GM12878 (cell line): ENCODE measurements around the gene BARHL1.

Experiments
- EGR1 ChIP-seq, 2 experiments: IDR thresholded peaks; 1 replicate in 1 of 2; 2 replicates in 1 of 2; pipeline ENCODE4 v1.6.1; 2011 to 2012; ENCODE audit warnings: low read depth in 2 of 2, low read length in 2 of 2, borderline replicate concordance in 1 of 2, mild to moderate bottlenecking in 1 of 2, moderate library complexity in 1 of 2
- EZH2 ChIP-seq: IDR thresholded peaks from 2 replicates; pipeline ENCODE4 v1.6.1; 2012; ENCODE audit warnings: low read depth, mild to moderate bottlenecking, control low read depth, inconsistent platforms, low read length, borderline replicate concordance; ENCODE audit not compliant: control insufficient read depth
- POLR2A ChIP-seq: IDR thresholded peaks from 2 replicates; pipeline ENCODE4 v1.6.1; 2011; ENCODE audit warnings: low read depth, mild to moderate bottlenecking, low read length
- RFX5 ChIP-seq: IDR thresholded peaks from 2 replicates; pipeline ENCODE4 v1.6.1; 2011; ENCODE audit warnings: low read depth, low read length, improper control_type of control experiment
- SIN3A ChIP-seq: IDR thresholded peaks from 2 replicates; pipeline ENCODE4 v1.6.1; 2012; ENCODE audit warnings: low read depth, low read length, improper control_type of control experiment
- SP1 ChIP-seq: IDR thresholded peaks from one replicate; pipeline ENCODE4 v1.6.1; 2011; ENCODE audit warnings: low read depth, low read length
- YY1 ChIP-seq: IDR thresholded peaks from 2 replicates; pipeline ENCODE4 v1.6.1; 2011; ENCODE audit warnings: low read depth, mild to moderate bottlenecking, low read length
- TF ChIP-seq, protein P1 (sequence below), 3 experiments: IDR thresholded peaks in 2 of 3; conservative IDR thresholded peaks in 1 of 3; 2 replicates each; pipeline ENCODE4 v1.5.1; 2011; ENCODE audit warnings: low read depth in 3 of 3, low read length in 3 of 3, mild to moderate bottlenecking in 3 of 3, control low read depth in 2 of 3, moderate library complexity in 2 of 3, inconsistent platforms in 1 of 3, mixed read lengths in 1 of 3; ENCODE audit not compliant: control insufficient read depth in 2 of 3, insufficient read depth in 1 of 3; ENCODE audit errors: extremely low read depth in 1 of 3
- TF ChIP-seq, protein P2 (sequence below): IDR thresholded peaks from 2 replicates; pipeline ENCODE4 v1.6.1; 2012; ENCODE audit warnings: low read depth, low read length, improper control_type of control experiment

DNA sequence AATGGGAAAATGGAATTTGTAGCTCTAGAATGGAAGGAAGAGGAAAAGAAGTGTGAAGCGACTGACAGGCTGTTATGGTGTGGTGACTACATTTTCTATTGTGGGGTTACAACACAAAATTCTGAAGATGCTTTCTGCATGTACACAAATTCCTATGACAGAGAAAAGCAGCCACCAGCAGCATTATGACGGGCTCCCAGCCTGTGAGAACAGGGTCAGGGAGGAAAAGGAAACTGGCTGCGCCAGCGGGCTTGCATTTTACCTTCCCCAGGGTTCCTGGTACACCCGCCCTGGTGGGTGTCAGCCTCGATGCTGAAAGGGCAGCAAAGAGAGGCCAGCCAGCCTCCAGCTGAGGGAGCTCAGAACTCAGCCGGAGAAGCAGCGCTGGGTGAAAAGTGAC lies 46.3 kb downstream of the BARHL1 start:
- TF ChIP-seq EZH2 (no peak), POLR2A (no peak), EGR1 (IDR thresholded peaks at IDR 0.05; ENCODE audit: borderline replicate concordance in 1 of 2, low read depth in 2 of 2, low read length in 2 of 2) (no peak), SP1 (no peak), YY1 (no peak), SIN3A (no peak), RFX5 (no peak)
- TF ChIP-seq, protein P1, sequence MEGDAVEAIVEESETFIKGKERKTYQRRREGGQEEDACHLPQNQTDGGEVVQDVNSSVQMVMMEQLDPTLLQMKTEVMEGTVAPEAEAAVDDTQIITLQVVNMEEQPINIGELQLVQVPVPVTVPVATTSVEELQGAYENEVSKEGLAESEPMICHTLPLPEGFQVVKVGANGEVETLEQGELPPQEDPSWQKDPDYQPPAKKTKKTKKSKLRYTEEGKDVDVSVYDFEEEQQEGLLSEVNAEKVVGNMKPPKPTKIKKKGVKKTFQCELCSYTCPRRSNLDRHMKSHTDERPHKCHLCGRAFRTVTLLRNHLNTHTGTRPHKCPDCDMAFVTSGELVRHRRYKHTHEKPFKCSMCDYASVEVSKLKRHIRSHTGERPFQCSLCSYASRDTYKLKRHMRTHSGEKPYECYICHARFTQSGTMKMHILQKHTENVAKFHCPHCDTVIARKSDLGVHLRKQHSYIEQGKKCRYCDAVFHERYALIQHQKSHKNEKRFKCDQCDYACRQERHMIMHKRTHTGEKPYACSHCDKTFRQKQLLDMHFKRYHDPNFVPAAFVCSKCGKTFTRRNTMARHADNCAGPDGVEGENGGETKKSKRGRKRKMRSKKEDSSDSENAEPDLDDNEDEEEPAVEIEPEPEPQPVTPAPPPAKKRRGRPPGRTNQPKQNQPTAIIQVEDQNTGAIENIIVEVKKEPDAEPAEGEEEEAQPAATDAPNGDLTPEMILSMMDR (IDR thresholded peaks at IDR 0.05 in 2 of 3, conservative IDR thresholded peaks at IDR 0.05 in 1 of 3; ENCODE audit: control insufficient read depth in 2 of 3, extremely low read depth in 1 of 3, insufficient read depth in 1 of 3, low read depth in 3 of 3, low read length in 3 of 3), result no peak
- TF ChIP-seq, protein P2, sequence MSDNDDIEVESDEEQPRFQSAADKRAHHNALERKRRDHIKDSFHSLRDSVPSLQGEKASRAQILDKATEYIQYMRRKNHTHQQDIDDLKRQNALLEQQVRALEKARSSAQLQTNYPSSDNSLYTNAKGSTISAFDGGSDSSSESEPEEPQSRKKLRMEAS, result no peak
